Measurements from ENCODE around the gene ARSI.

Gene ARSI

DNA sequence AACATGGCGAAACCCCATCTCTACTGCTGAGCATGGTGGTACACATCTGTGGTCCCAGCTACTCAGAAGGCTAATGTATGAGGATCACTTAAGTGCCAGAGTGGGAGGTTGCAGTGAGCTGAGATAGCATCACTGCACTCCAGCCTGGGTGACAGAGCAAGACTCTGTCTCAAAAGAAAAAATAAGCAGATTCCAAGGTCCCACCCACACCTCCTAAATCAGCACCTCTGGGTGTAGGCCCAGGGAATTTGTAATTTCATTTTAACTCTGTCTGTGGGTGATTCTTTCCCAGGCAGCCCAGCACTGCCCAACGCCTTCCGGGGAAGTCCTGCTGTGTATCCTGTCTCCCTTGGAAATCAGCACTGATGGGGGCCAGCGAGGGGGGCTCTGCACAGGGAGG, 25.7 kb downstream of the ARSI start:
- no peak for DNase-seq (ENCODE audit: low spot score)
- TF ChIP-seq, protein P1, sequence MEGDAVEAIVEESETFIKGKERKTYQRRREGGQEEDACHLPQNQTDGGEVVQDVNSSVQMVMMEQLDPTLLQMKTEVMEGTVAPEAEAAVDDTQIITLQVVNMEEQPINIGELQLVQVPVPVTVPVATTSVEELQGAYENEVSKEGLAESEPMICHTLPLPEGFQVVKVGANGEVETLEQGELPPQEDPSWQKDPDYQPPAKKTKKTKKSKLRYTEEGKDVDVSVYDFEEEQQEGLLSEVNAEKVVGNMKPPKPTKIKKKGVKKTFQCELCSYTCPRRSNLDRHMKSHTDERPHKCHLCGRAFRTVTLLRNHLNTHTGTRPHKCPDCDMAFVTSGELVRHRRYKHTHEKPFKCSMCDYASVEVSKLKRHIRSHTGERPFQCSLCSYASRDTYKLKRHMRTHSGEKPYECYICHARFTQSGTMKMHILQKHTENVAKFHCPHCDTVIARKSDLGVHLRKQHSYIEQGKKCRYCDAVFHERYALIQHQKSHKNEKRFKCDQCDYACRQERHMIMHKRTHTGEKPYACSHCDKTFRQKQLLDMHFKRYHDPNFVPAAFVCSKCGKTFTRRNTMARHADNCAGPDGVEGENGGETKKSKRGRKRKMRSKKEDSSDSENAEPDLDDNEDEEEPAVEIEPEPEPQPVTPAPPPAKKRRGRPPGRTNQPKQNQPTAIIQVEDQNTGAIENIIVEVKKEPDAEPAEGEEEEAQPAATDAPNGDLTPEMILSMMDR (IDR thresholded peaks at IDR 0.05; ENCODE audit: extremely low read depth, missing control alignments), result no peak

GRCh38 chr5:150274811-150275210, 27.9 kb downstream of the ARSI start:
- TF ChIP-seq, protein P1 (IDR thresholded peaks at IDR 0.05; ENCODE audit: extremely low read depth, missing control alignments), result no peak
- no peak for DNase-seq (ENCODE audit: low spot score)

DNA sequence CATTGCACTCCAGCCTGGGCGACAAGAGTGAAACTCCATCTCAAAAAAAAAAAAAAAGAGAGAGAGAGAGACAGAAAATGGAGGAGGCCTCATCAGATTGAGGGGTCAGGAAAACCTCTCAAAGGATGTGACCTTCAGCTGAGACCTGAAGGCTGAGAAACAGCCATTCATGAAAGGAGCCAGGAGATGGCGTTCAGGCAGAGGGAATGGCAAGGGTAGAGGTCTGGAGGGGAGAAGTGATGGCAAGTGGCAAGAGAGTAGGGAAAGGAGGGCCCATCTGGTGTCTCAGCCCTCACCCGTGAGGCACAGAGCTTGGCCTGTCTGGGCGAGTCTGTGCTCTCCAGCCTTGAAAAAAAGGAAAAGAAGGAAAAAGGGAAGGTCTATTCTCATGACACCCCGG, 30.2 kb downstream of the ARSI start:
- DNase-seq (ENCODE audit: low spot score), result peak; percentile 36
- TF ChIP-seq, protein P1 (IDR thresholded peaks at IDR 0.05; ENCODE audit: extremely low read depth, missing control alignments), result peak; percentile 24

GRCh38 chr5:150271923-150272322, 30.8 kb downstream of the ARSI start:
- TF ChIP-seq, protein P1 (IDR thresholded peaks at IDR 0.05; ENCODE audit: extremely low read depth, missing control alignments), result no peak

DNA sequence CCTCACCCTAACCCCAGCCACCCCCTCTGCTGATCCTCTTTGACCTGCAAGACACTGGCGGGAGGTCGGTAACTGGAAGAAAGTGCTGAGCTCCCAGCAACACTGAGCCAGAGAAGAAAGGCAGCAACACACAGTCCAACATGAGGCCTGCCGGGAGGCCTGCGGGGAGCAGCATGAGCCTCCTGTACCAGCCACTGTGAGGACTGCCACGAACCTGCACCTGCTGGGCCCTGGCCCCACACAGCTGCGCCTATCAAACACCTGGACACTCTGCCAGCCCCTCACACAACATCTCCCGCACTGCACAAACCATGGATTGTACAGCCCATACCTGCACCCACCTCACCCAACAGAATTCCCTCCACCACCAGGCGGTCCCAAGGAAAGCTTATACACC, 31.4 kb downstream of the ARSI start:
- no peak for DNase-seq (ENCODE audit: low spot score)
- TF ChIP-seq, protein P1 (IDR thresholded peaks at IDR 0.05; ENCODE audit: extremely low read depth, missing control alignments), result no peak

More at GRCh38 chr5:150271923-150272322, 30.8 kb downstream of the ARSI start:
- DNase-seq (ENCODE audit: low spot score), result no peak

GRCh38 chr5:150270541-150271295, 32.0 kb downstream of the ARSI start:
- no peak for DNase-seq (ENCODE audit: low spot score)

DNA sequence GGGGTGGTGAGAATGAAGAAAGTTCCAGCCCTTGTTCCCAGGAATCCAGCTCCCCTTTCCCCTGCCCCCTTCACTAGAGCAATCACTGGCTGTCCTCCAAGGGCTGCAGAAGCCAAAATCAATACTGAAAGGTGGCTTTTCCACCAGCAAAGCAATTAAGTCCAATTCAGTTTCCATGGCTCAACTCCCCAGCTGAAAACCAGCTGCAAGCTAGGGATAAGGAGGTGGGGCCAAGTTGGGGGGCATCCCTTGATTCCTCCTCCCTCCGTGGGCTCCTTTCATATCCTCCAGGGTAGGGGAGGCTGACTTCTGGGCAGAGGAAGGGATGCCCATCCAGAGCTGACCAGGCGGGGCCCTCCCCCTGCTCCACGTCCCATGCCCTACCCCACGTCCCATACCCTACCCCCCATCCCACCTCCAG, 35.8 kb downstream of the ARSI start:
- TF ChIP-seq, protein P1 (IDR thresholded peaks at IDR 0.05; ENCODE audit: extremely low read depth, missing control alignments), result no peak
- DNase-seq (ENCODE audit: low spot score), result no peak

More at GRCh38 chr5:150270541-150271295, 32.0 kb downstream of the ARSI start:
- TF ChIP-seq, protein P1 (IDR thresholded peaks at IDR 0.05; ENCODE audit: extremely low read depth, missing control alignments), result no peak

Data from GM20000 (cell line).